Measurements from ENCODE around the gene SP110.

The SP110 gene

GRCh38 chr2:230170532-230170931 is 49.3 kb downstream of the SP110 start:
- no peak for DNase-seq (ENCODE audit: extremely low read depth, insufficient read length)
- TF ChIP-seq CTCF (IDR thresholded peaks at IDR 0.05; ENCODE audit: insufficient read depth, low read length, poor library complexity, severe bottlenecking): no peak
- H3K36me3 ChIP-seq (ENCODE audit: control insufficient read depth, insufficient read depth, low read length): peaks cover 27% of the 10 kb centered on the region
- H3K27me3 ChIP-seq (replicated peaks; ENCODE audit: control insufficient read depth, insufficient read depth, low read length): no peaks in the 10 kb centered on the region
- H3K4me3 ChIP-seq (replicated peaks; ENCODE audit: low read depth, low read length): no peak overlapping the region

- Histone ChIP-seq H3K27me3 (replicated peaks; ENCODE audit: control insufficient read depth, insufficient read depth, low read length) (no peaks in the 10 kb centered on the region), H3K4me3 (replicated peaks; ENCODE audit: low read depth, low read length) (no peak overlapping the region), H3K36me3 (ENCODE audit: control insufficient read depth, insufficient read depth, low read length) (peaks cover 10% of the 10 kb centered on the region)
- DNase-seq (ENCODE audit: extremely low read depth, insufficient read length): no peak
- no peak for TF ChIP-seq CTCF (IDR thresholded peaks at IDR 0.05; ENCODE audit: insufficient read depth, low read length, poor library complexity, severe bottlenecking)
These were observed 53.1 kb downstream of the SP110 start for GRCh38 chr2:230166557-230167170.

GRCh38 chr2:230164139-230164538 is 55.6 kb downstream of the SP110 start:
- H3K27me3 ChIP-seq (replicated peaks; ENCODE audit: control insufficient read depth, insufficient read depth, low read length): no peaks in the 10 kb centered on the region
- no peak for DNase-seq (ENCODE audit: extremely low read depth, insufficient read length)

GRCh38 chr2:230162981-230163380 is 56.8 kb downstream of the SP110 start:
- no peak for TF ChIP-seq CTCF (IDR thresholded peaks at IDR 0.05; ENCODE audit: insufficient read depth, low read length, poor library complexity, severe bottlenecking)
- DNase-seq (ENCODE audit: extremely low read depth, insufficient read length): no peak
- H3K27me3 ChIP-seq (replicated peaks; ENCODE audit: control insufficient read depth, insufficient read depth, low read length): no peaks in the 10 kb centered on the region

More at GRCh38 chr2:230164139-230164538, 55.6 kb downstream of the SP110 start:
- Histone ChIP-seq H3K36me3 (ENCODE audit: control insufficient read depth, insufficient read depth, low read length) (peaks cover 2% of the 10 kb centered on the region; the same call in 1 of the 2 replicates), H3K4me3 (replicated peaks; ENCODE audit: low read depth, low read length) (no peak overlapping the region)
- no peak for TF ChIP-seq CTCF (IDR thresholded peaks at IDR 0.05; ENCODE audit: insufficient read depth, low read length, poor library complexity, severe bottlenecking)

GRCh38 chr2:230161184-230161583 is 58.6 kb downstream of the SP110 start:
- no peaks in the 10 kb centered on the region for H3K36me3 ChIP-seq (ENCODE audit: control insufficient read depth, insufficient read depth, low read length)
- no peak overlapping the region for H3K4me3 ChIP-seq (replicated peaks; ENCODE audit: low read depth, low read length)
- H3K27me3 ChIP-seq (replicated peaks; ENCODE audit: control insufficient read depth, insufficient read depth, low read length): no peaks in the 10 kb centered on the region
- TF ChIP-seq CTCF (IDR thresholded peaks at IDR 0.05; ENCODE audit: insufficient read depth, low read length, poor library complexity, severe bottlenecking): no peak
- DNase-seq (ENCODE audit: extremely low read depth, insufficient read length): no peak

More at GRCh38 chr2:230162981-230163380, 56.8 kb downstream of the SP110 start:
- H3K36me3 ChIP-seq (ENCODE audit: control insufficient read depth, insufficient read depth, low read length): no peaks in the 10 kb centered on the region; the same call in 1 of the 2 replicates
- H3K4me3 ChIP-seq (replicated peaks; ENCODE audit: low read depth, low read length): no peak overlapping the region
